ENCODE data around the gene UNC5A. TPM values are rescaled to one million over a fixed set of nuclear protein-coding genes. Genes with fewer than 3 reads are reported as not detected.
A peak's percentile ranks its signal among the peaks of the same experiment; 100 is the strongest.

Gene UNC5A
- polyA plus RNA-seq, 1 of the 3 experiments (the other 2 are of a cell fraction), result 0.46 TPM

GRCh38 chr5:176810687-176811501 lies 535 bp downstream of the UNC5A start:
- POLR2A ChIA-PET, result interaction anchor here (0.8 to 1.1 kb wide), 4 partner anchors 10 to 195 kb away, joined by 3 to 5 read pairs (median 3); no protein-coding TSS in a partner anchor
- Histone ChIP-seq H2AFZ (ENCODE audit: low read depth) (peak overlapping the region; percentile 29; the same call in 1 of the 2 replicates), H3F3A (replicated peaks; ENCODE audit: insufficient read depth) (no peaks in the 10 kb centered on the region), H3K27me3 (ENCODE audit: insufficient read depth) (peaks cover 17% of the 10 kb centered on the region), H3K9me2 (no peaks in the 10 kb centered on the region), H3K9ac (no peak overlapping the region), H3K4me1 (ENCODE audit: control insufficient read depth in 1 of 2, insufficient read depth in 2 of 2, low read depth in 1 of 2, low read length in 1 of 2) (peaks cover 0 to 40% of the 10 kb centered on the region in 2 experiments; a peak in 1 of 4 replicates), H3K9me3 (no peaks in the 10 kb centered on the region), H3K4me2 (peak overlapping the region; percentile 86), H3K79me2 (ENCODE audit: insufficient read depth) (no peaks in the 10 kb centered on the region), H3K36me3 (replicated peaks in 1 of 2; ENCODE audit: control insufficient read depth in 1 of 2, insufficient read depth in 2 of 2, low read length in 1 of 2) (no peaks in the 10 kb centered on the region), H4K20me1 (ENCODE audit: insufficient read depth) (no peaks in the 10 kb centered on the region), H3K4me3 (ENCODE audit: low read depth in 2 of 2, low read length in 1 of 2) (peak overlapping the region; percentile 53), H3K27ac (ENCODE audit: low read depth in 2 of 2, low read length in 1 of 2) (peak overlapping the region in 1 of 2 experiments; percentile 70; a peak in 2 of 4 replicates)
- CTCF ChIA-PET, result interaction anchor here (0.6 to 16.4 kb wide), 15 partner anchors 15 to 261 kb away, joined by 3 to 167 read pairs (median 9); no protein-coding TSS in a partner anchor
- no peak for TF ChIP-seq USF2 (IDR thresholded peaks at IDR 0.05; ENCODE audit: borderline replicate concordance, low read depth, low read length)
- 19% methylated on average over 12 of the region's 68 CpGs for WGBS (ENCODE audit: low lambda C conversion rate)
- peak; percentile 65 for DNase-seq

DNA sequence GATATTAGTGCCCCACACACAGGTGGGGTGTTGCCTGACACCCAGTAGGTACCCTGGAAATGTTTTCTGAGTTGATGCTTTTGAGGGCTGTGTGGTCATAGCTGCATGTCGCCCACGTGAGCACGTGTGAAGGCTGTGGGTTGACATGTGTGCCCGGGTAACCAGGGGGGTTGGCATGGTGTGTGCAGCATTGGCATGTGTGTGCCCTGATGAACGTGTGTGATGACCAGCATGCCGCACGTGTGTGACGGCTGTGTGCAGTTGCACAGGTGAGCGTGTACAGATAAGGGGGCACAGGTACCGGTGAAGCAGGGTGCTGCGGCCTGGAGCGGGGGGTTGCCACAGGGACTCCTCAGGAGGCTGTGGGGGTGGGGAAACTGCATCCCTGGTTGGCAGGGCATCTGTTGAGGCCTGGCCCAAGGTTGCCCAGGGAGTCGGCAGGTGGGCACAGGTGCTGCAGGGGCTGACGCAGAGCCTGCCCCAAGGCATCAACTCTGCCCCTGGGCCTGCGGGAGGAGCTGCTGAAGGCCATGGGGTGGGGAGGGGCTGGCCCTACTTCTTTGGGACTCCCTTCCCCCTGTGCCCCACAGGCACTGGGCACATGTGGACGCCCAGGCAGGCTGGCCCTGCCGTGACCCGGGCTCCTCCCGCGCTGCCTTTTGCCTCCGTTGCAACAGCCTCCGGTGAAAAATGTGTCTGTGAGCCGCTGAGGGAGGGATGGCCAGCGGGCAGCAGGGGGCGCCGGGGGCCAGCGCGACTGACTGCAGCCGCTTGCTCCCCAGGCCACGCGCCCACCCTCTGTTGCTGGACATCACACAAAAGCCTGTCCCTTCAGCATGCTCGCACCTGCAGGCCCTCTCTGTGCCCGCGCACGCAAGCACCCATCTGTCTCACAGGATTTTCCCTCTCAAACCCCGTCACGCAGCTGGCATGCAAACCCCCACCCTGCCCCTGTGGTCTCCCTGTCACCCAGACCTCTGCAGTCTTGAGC lies 2.2 kb downstream of the UNC5A start:
- H3K4me3 ChIP-seq (ENCODE audit: low read depth in 2 of 2, low read length in 1 of 2), result peak overlapping the region in 1 of 2 experiments; percentile 11; a peak in 1 of 4 replicates
- ChIA-PET POLR2A (interaction anchor here (1.0 to 1.7 kb wide), 3 partner anchors 33 to 193 kb away, joined by 3 to 4 read pairs (median 3); no protein-coding TSS in a partner anchor), CTCF (interaction anchor here (0.6 to 16.4 kb wide), 66 partner anchors 8 to 302 kb away, joined by 3 to 167 read pairs (median 3); no protein-coding TSS in a partner anchor)
- no peak overlapping the region for H2AFZ ChIP-seq (ENCODE audit: low read depth)
- no peaks in the 10 kb centered on the region for H3K36me3 ChIP-seq (replicated peaks in 1 of 2; ENCODE audit: control insufficient read depth in 1 of 2, insufficient read depth in 2 of 2, low read length in 1 of 2)
- H3K27me3 ChIP-seq (ENCODE audit: insufficient read depth), result peaks cover 27% of the 10 kb centered on the region
- no peaks in the 10 kb centered on the region for H3K9me3 ChIP-seq
- H3K4me1 ChIP-seq (ENCODE audit: control insufficient read depth in 1 of 2, insufficient read depth in 2 of 2, low read depth in 1 of 2, low read length in 1 of 2), result peaks cover 0 to 48% of the 10 kb centered on the region in 2 experiments; a peak in 1 of 4 replicates
- 67% methylated on average over 20 of the region's 37 CpGs for WGBS (ENCODE audit: low lambda C conversion rate)
- no peaks in the 10 kb centered on the region for H3K79me2 ChIP-seq (ENCODE audit: insufficient read depth)
- no peaks in the 10 kb centered on the region for H3F3A ChIP-seq (replicated peaks; ENCODE audit: insufficient read depth)
- no peaks in the 10 kb centered on the region for H3K9me2 ChIP-seq
- no peak overlapping the region for H3K4me2 ChIP-seq
- TF ChIP-seq GATA2 (CRISPR knock-in tag; IDR thresholded peaks at IDR 0.05) (peak; percentile 17; the same call in 1 of the 2 replicates), MXI1 (IDR thresholded peaks at IDR 0.05; ENCODE audit: low read depth, low read length) (peak; percentile 62), CHD2 (IDR thresholded peaks at IDR 0.05; ENCODE audit: low read length, partially characterized antibody) (peak; percentile 15), SMC3 (IDR thresholded peaks at IDR 0.05; ENCODE audit: low read depth, low read length) (peak; percentile 88), RCOR1 (IDR thresholded peaks at IDR 0.05; ENCODE audit: low read length) (peak; percentile 22; the same call in 1 of the 2 replicates), USF2 (IDR thresholded peaks at IDR 0.05; ENCODE audit: borderline replicate concordance, low read depth, low read length) (no peak), FOXJ3 (CRISPR knock-in tag; IDR thresholded peaks at IDR 0.05) (no peak), RAD21 (IDR thresholded peaks at IDR 0.05; ENCODE audit: low read length) (peak; percentile 87), CTCF (IDR thresholded peaks at IDR 0.05) (peak; percentile 59), EP300 (IDR thresholded peaks at IDR 0.05; ENCODE audit: borderline replicate concordance in 1 of 2, low read depth in 1 of 2, low read length in 1 of 2) (peak in 1 of 2 experiments; percentile 27; a peak in 1 of 4 replicates), REST (IDR thresholded peaks at IDR 0.05; ENCODE audit: low read depth, low read length) (no peak), YY1 (IDR thresholded peaks at IDR 0.05; ENCODE audit: low read depth) (no peak)
- H4K20me1 ChIP-seq (ENCODE audit: insufficient read depth), result no peaks in the 10 kb centered on the region
- H3K9ac ChIP-seq, result no peak overlapping the region
- peak; percentile 91 for DNase-seq
- H3K27ac ChIP-seq (ENCODE audit: low read depth in 2 of 2, low read length in 1 of 2), result peak overlapping the region in 1 of 2 experiments; percentile 51; a peak in 1 of 4 replicates
